Psoas muscle (tissue), 8 donors: ENCODE data around the gene THEMIS. TPM values are rescaled to one million over a fixed set of nuclear protein-coding genes. Genes with fewer than 3 reads are reported as not detected.

Experiments
- ATAC-seq, 4 donors: fragments of 200-7000 bp; cut with Tn5 transposase; one replicate each; pipeline ENCODE4 v1.9.1; 2020; ENCODE audit warnings: moderate library complexity in 3 of 4, mild to moderate bottlenecking in 2 of 4
- DNase-seq, 2 donors: peaks; one replicate each; pipeline ENCODE4 v3.0.0-alpha.2; 2020
- H3K27ac ChIP-seq: fragments of 200-600 bp; one replicate; pipeline ENCODE4 v1.8.0; 2022
- H3K27me3 ChIP-seq, 3 donors: fragments of 200-600 bp in 1 of 3; one replicate each; pipeline versions ENCODE4 v1.6.1 to v1.8.0; 2013 to 2022; ENCODE audit warnings: low read length in 2 of 3, mild to moderate bottlenecking in 2 of 3, moderate library complexity in 1 of 3; ENCODE audit not compliant: insufficient read depth in 3 of 3
- H3K36me3 ChIP-seq, 2 donors: fragments of 200-600 bp in 1 of 2; one replicate each; pipeline versions ENCODE4 v1.6.1 to v1.8.0; 2013 to 2022; ENCODE audit warnings: low read depth in 1 of 2, mild to moderate bottlenecking in 1 of 2, moderate library complexity in 1 of 2; ENCODE audit not compliant: insufficient read depth in 1 of 2
- H3K4me1 ChIP-seq: fragments of 200-600 bp; one replicate; pipeline ENCODE4 v1.8.0; 2022
- H3K4me3 ChIP-seq: fragments of 200-600 bp; one replicate; pipeline ENCODE4 v1.8.0; 2022; ENCODE audit warnings: mild to moderate bottlenecking
- H3K9me3 ChIP-seq: fragments of 200-600 bp; one replicate; pipeline ENCODE4 v1.8.0; 2022
- WGBS, 3 donors: extraction: QIAGEN DNeasy Blood & Tissue Kit; methylation state at CpG; one replicate each; pipeline versions ENCODE4 v1.1.6 to v1.1.7; 2013; 5-methylcytosine and 5-hydroxymethylcytosine counted together
- intact Hi-C, 2 donors: fragments of 100-400 bp; cut with DNase I; formaldehyde crosslinking; loops; one replicate each; pipeline versions ENCODE4 v1.11.0 to v1.14.2; 2022
- polyA plus RNA-seq, 3 donors: library from polyadenylated mRNA; stranded (reverse); fragments of 200-250 nt; gene quantifications; one replicate each; pipeline ENCODE4 v1.2.3, GENCODE V29; 2013
- total RNA-seq, 4 donors: library from RNA; stranded (reverse); fragmentation: NEBNext Ultra II Directional in 2 of 4; extraction: Animal tissue kit (Norgen Biotek cat#: 25700) in 2 of 4; gene quantifications; one replicate each; pipeline versions ENCODE4 v1.2.1 to v1.2.4, GENCODE V29; 2021 to 2023
- TF ChIP-seq, protein P1 (sequence below): fragments of 200-600 bp; IDR thresholded peaks from one replicate; pipeline ENCODE4 v1.8.0; 2022; ENCODE audit warnings: antibody characterized with exemption
- donor health status: healthy with polysubstance abuse.
- donor health status: DM: no; HTN: no; CAD: no; lungs with moderate emphysema.
- donor health status: Bipolar disorder and iron deficiency.
- donor health status: healthy.
- donor health status: DM: yes; HTN: yes; CAD: no.
- donor health status: DM: no; HTN: no; CAD: no.
- donor health status: DM: no; HTN: no; CAD: no.
- donor health status: DM: yes; HTN: yes; CAD: no.

THEMIS gene
- total and polyA plus RNA-seq, 7 donors = 0.04 to 0.61 (median 0.17) TPM; not detected in 3

- no peaks in the 10 kb centered on the region for H3K9me3 ChIP-seq
- WGBS, 3 donors = 41 to 45% (median 42%) methylated on average over 4 of the region's 4 CpGs
- intact Hi-C loops = no loop called here
- H3K4me1 ChIP-seq = no peaks in the 10 kb centered on the region
- TF ChIP-seq, protein P1, sequence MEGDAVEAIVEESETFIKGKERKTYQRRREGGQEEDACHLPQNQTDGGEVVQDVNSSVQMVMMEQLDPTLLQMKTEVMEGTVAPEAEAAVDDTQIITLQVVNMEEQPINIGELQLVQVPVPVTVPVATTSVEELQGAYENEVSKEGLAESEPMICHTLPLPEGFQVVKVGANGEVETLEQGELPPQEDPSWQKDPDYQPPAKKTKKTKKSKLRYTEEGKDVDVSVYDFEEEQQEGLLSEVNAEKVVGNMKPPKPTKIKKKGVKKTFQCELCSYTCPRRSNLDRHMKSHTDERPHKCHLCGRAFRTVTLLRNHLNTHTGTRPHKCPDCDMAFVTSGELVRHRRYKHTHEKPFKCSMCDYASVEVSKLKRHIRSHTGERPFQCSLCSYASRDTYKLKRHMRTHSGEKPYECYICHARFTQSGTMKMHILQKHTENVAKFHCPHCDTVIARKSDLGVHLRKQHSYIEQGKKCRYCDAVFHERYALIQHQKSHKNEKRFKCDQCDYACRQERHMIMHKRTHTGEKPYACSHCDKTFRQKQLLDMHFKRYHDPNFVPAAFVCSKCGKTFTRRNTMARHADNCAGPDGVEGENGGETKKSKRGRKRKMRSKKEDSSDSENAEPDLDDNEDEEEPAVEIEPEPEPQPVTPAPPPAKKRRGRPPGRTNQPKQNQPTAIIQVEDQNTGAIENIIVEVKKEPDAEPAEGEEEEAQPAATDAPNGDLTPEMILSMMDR = no peak
- no peaks in the 10 kb centered on the region for H3K27me3 ChIP-seq
- H3K4me3 ChIP-seq = no peak overlapping the region
- no peak for ATAC-seq
- no peaks in the 10 kb centered on the region for H3K36me3 ChIP-seq
- DNase-seq = no peak
- no peak overlapping the region for H3K27ac ChIP-seq
Observed at GRCh38 chr6:127768745-127769144, 132.1 kb downstream of the THEMIS start.

DNA sequence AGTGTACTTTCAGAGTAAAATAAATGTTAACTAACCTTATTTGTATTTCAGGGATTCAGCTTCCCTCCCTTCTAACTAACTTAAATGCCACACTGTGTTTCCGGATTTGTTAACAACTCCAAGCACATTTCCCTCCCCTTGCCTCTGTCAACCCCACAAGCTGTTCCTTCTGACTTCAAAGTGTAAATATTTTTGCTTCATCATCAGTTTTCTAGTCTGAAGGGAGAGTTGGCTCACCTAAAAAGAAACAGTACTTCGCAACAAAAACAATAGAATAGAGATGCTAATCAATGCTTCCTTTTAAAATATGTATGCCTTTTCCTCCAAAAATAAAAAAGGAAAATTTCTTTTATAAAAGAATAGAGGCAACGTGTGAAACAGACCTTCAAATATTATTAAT is 132.6 kb downstream of the THEMIS start:
- no peak overlapping the region for H3K4me3 ChIP-seq
- no peaks in the 10 kb centered on the region for H3K4me1 ChIP-seq
- no peaks in the 10 kb centered on the region for H3K9me3 ChIP-seq
- WGBS, 3 donors = 33 to 56% (median 45%) methylated on average over 3 of the region's 3 CpGs
- TF ChIP-seq, protein P1 = no peak
- no peak for DNase-seq
- no peak overlapping the region for H3K27ac ChIP-seq
- ATAC-seq = no peak
- no peaks in the 10 kb centered on the region for H3K36me3 ChIP-seq
- intact Hi-C loops = no loop called here
- H3K27me3 ChIP-seq = no peaks in the 10 kb centered on the region

DNA sequence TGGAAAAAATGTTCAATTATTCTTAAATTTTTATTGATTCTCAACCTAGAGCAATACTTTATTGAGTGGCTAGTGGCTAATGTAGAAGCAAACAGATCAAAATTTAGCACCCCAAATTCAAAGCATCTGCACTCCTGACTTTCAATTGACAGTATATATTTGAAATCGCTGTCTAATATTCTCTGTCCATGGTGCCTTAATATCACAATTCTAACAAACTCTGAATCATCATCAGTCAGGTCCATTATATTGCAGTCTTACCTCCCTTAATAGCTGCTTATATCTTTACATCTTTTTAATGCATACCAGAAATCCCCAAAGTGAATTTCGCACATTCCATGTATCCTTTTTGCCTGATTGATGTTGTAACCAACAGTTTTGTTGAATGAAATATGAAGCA is 134.9 kb downstream of the THEMIS start:
- Histone ChIP-seq H3K9me3 (no peaks in the 10 kb centered on the region), H3K27me3 (no peaks in the 10 kb centered on the region), H3K27ac (no peak overlapping the region), H3K4me1 (no peaks in the 10 kb centered on the region), H3K4me3 (no peak overlapping the region), H3K36me3 (no peaks in the 10 kb centered on the region)
- 83 to 88% (median 83%) methylated on average over 2 of the region's 2 CpGs for WGBS, 3 donors
- intact Hi-C loops = no loop called here
- DNase-seq = no peak
- TF ChIP-seq, protein P1 = no peak
- no peak for ATAC-seq

DNA sequence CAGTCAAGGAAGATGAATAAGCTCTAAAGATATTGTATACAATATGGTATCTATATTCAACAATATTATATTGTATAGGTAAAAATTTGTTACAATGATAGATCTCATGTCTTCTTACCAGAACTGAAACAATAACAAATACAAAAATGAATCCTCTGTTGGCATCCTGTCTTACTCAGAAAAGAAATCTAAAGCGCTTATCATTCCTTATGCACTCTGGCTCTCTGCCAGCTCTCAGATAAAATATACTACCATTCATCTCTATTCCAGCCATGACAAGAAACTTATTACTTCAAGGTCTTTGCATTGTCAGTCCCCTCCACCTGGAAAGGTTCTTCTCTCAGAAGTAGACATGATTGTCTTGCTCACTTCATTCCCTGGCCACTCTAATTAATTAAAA is 138.6 kb downstream of the THEMIS start:
- Histone ChIP-seq H3K27ac (no peak overlapping the region), H3K27me3 (no peaks in the 10 kb centered on the region), H3K4me1 (no peaks in the 10 kb centered on the region), H3K9me3 (no peaks in the 10 kb centered on the region), H3K36me3 (no peaks in the 10 kb centered on the region), H3K4me3 (no peak overlapping the region)
- ATAC-seq = no peak
- intact Hi-C loops = no loop called here
- no peak for DNase-seq
- TF ChIP-seq, protein P1 = no peak
- 69 to 77% (median 71%) methylated on average over 1 of the region's 1 CpG for WGBS, 3 donors

DNA sequence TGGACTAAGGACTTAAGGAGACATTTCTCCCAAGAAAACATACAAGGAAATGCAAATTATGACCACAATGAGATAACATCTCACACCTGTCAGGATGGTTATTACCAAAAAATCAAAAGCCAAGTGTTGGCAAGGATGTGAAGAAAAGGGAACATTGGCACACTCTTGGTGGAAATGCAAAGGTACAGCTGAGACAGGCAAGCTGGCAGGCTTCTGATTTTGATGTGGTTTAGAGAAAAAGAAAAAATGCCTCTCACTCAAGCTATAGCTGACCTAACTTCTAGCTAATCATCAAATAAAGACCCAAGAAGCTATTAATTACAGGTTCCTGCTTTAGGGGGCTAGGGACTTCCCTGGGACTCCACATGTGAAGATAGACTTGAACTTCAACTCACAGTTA is 139.8 kb downstream of the THEMIS start:
- no peak overlapping the region for H3K27ac ChIP-seq
- intact Hi-C loops = no loop called here
- DNase-seq (no peak), ATAC-seq (no peak)
- TF ChIP-seq, protein P1 = no peak
- H3K4me3 ChIP-seq = no peak overlapping the region
- no peaks in the 10 kb centered on the region for H3K9me3 ChIP-seq
- no peaks in the 10 kb centered on the region for H3K27me3 ChIP-seq
- no peaks in the 10 kb centered on the region for H3K4me1 ChIP-seq
- no peaks in the 10 kb centered on the region for H3K36me3 ChIP-seq
